Measurements from ENCODE around the gene CENPM.

Gene CENPM

GRCh38 chr22:41948142-41948541 is 1.2 kb upstream of the CENPM start:
- Mint-ChIP-seq H3K9me3 (no peaks in the 10 kb centered on the region), H3K27me3 (peaks cover 5% of the 10 kb centered on the region), H3K4me1 (peaks cover 74% of the 10 kb centered on the region), H3K36me3 (peaks cover 11% of the 10 kb centered on the region), H3K27ac (no peak overlapping the region), H3K4me3 (no peak overlapping the region)
- no peak for ATAC-seq

GRCh38 chr22:41947424-41948080 is 600 bp upstream of the CENPM start:
- Mint-ChIP-seq H3K9me3 (no peaks in the 10 kb centered on the region), H3K27ac (peak overlapping the region; percentile 79), H3K27me3 (peaks cover 5% of the 10 kb centered on the region), H3K4me3 (peak overlapping the region; percentile 90), H3K36me3 (peaks cover 11% of the 10 kb centered on the region), H3K4me1 (peaks cover 68% of the 10 kb centered on the region)
- ATAC-seq, result no peak

GRCh38 chr22:41943661-41944209 is 3.2 kb downstream of the CENPM start:
- no peak overlapping the region for H3K4me3 Mint-ChIP-seq
- H3K27ac Mint-ChIP-seq, result peak overlapping the region; percentile 13
- peaks cover 17% of the 10 kb centered on the region for H3K36me3 Mint-ChIP-seq
- H3K9me3 Mint-ChIP-seq, result no peaks in the 10 kb centered on the region
- H3K27me3 Mint-ChIP-seq, result peaks cover 5% of the 10 kb centered on the region
- no peak for ATAC-seq
- H3K4me1 Mint-ChIP-seq, result peaks cover 58% of the 10 kb centered on the region

GRCh38 chr22:41940832-41941765 is 5.9 kb downstream of the CENPM start:
- Mint-ChIP-seq H3K27me3 (peaks cover 5% of the 10 kb centered on the region), H3K36me3 (peaks cover 21% of the 10 kb centered on the region), H3K4me3 (peak overlapping the region; percentile 27), H3K27ac (peak overlapping the region; percentile 100), H3K9me3 (no peaks in the 10 kb centered on the region), H3K4me1 (peaks cover 60% of the 10 kb centered on the region)
- peak; percentile 72 for ATAC-seq

- Mint-ChIP-seq H3K27me3 (no peaks in the 10 kb centered on the region), H3K27ac (peak overlapping the region; percentile 100), H3K4me1 (peaks cover 61% of the 10 kb centered on the region), H3K36me3 (peaks cover 15% of the 10 kb centered on the region), H3K9me3 (no peaks in the 10 kb centered on the region), H3K4me3 (peak overlapping the region; percentile 96)
- ATAC-seq, result peak; percentile 83
These were observed 6.7 kb downstream of the CENPM start for GRCh38 chr22:41939981-41940831.

- Mint-ChIP-seq H3K4me3 (peak overlapping the region; percentile 60), H3K27ac (peak overlapping the region; percentile 100), H3K9me3 (no peaks in the 10 kb centered on the region), H3K4me1 (peaks cover 95% of the 10 kb centered on the region), H3K36me3 (peaks cover 15% of the 10 kb centered on the region), H3K27me3 (no peaks in the 10 kb centered on the region)
- no peak for ATAC-seq
These were observed 10.1 kb downstream of the CENPM start for GRCh38 chr22:41936894-41937169.

GRCh38 chr22:41935509-41935908 is 11.4 kb downstream of the CENPM start:
- Mint-ChIP-seq H3K4me1 (peaks cover 94% of the 10 kb centered on the region), H3K4me3 (peak overlapping the region; percentile 60), H3K27me3 (no peaks in the 10 kb centered on the region), H3K36me3 (peaks cover 15% of the 10 kb centered on the region), H3K27ac (peak overlapping the region; percentile 100), H3K9me3 (no peaks in the 10 kb centered on the region)
- no peak for ATAC-seq

- H3K4me1 Mint-ChIP-seq, result peaks cover 94% of the 10 kb centered on the region
- H3K9me3 Mint-ChIP-seq, result no peaks in the 10 kb centered on the region
- H3K36me3 Mint-ChIP-seq, result peaks cover 15% of the 10 kb centered on the region
- ATAC-seq, result no peak
- H3K27ac Mint-ChIP-seq, result peak overlapping the region; percentile 100
- no peak overlapping the region for H3K4me3 Mint-ChIP-seq
- H3K27me3 Mint-ChIP-seq, result no peaks in the 10 kb centered on the region
These were observed 12.0 kb downstream of the CENPM start for GRCh38 chr22:41935015-41935351.

- Mint-ChIP-seq H3K4me3 (peak overlapping the region; percentile 7), H3K9me3 (no peaks in the 10 kb centered on the region), H3K27ac (peak overlapping the region; percentile 100), H3K27me3 (no peaks in the 10 kb centered on the region), H3K4me1 (peaks cover 93% of the 10 kb centered on the region), H3K36me3 (peaks cover 13% of the 10 kb centered on the region)
- ATAC-seq, result no peak
These were observed 12.5 kb downstream of the CENPM start for GRCh38 chr22:41934284-41935014.

- no peak for ATAC-seq
- H3K4me3 Mint-ChIP-seq, result peak overlapping the region; percentile 7
These were observed 13.4 kb downstream of the CENPM start for GRCh38 chr22:41933411-41934177.

GRCh38 chr22:41932353-41932752 is 14.6 kb downstream of the CENPM start:
- Mint-ChIP-seq H3K4me1 (peaks cover 94% of the 10 kb centered on the region), H3K27ac (peak overlapping the region; percentile 100), H3K4me3 (peak overlapping the region; percentile 18), H3K27me3 (no peaks in the 10 kb centered on the region), H3K36me3 (peaks cover 6% of the 10 kb centered on the region), H3K9me3 (no peaks in the 10 kb centered on the region)
- ATAC-seq, result no peak

More at GRCh38 chr22:41933411-41934177, 13.4 kb downstream of the CENPM start:
- Mint-ChIP-seq H3K36me3 (peaks cover 8% of the 10 kb centered on the region), H3K4me1 (peaks cover 93% of the 10 kb centered on the region), H3K9me3 (no peaks in the 10 kb centered on the region), H3K27me3 (no peaks in the 10 kb centered on the region), H3K27ac (peak overlapping the region; percentile 100)

GRCh38 chr22:41931701-41932269 is 15.2 kb downstream of the CENPM start:
- peak overlapping the region; percentile 30 for H3K4me3 Mint-ChIP-seq
- H3K36me3 Mint-ChIP-seq, result peaks cover 6% of the 10 kb centered on the region
- H3K9me3 Mint-ChIP-seq, result no peaks in the 10 kb centered on the region
- peak; percentile 53 for ATAC-seq
- peaks cover 94% of the 10 kb centered on the region for H3K4me1 Mint-ChIP-seq
- H3K27ac Mint-ChIP-seq, result peak overlapping the region; percentile 100
- no peaks in the 10 kb centered on the region for H3K27me3 Mint-ChIP-seq

- H3K4me1 Mint-ChIP-seq, result peaks cover 78% of the 10 kb centered on the region
- no peaks in the 10 kb centered on the region for H3K27me3 Mint-ChIP-seq
- peak overlapping the region; percentile 96 for H3K27ac Mint-ChIP-seq
- ATAC-seq, result no peak
- H3K9me3 Mint-ChIP-seq, result no peaks in the 10 kb centered on the region
- peak overlapping the region; percentile 25 for H3K4me3 Mint-ChIP-seq
- peaks cover 16% of the 10 kb centered on the region for H3K36me3 Mint-ChIP-seq
These were observed 17.5 kb downstream of the CENPM start for GRCh38 chr22:41929418-41929810.
